Naive thymus-derived CD8-positive, alpha-beta T cell (primary cell): ENCODE results near the gene TEX53. TPM values are rescaled to one million over a fixed set of nuclear protein-coding genes. Genes with fewer than 3 reads are reported as not detected.
A peak's percentile ranks its signal among the peaks of the same experiment; 100 is the strongest.

Source experiments
- ATAC-seq, 2 donors: fragments of 150-1000 bp; cut with Tn5 transposase in 1 of 2; sonication (Bioruptor Pico), chemical (Tn5 transposase) in 1 of 2; 1 replicate in 1 of 2; 2 replicates in 1 of 2; pipeline ENCODE4 v1.10.0; 2021; ENCODE audit warnings: mild to moderate bottlenecking in 2 of 2, moderate library complexity in 2 of 2
- POLR2A ChIA-PET: fragments of 350-600 bp; sonication (Branson Sonifier 250); formaldehyde crosslinking; loops from one replicate; lab custom pipeline; 2021; ENCODE audit warnings: antibody characterized with exemption; lab: Charles Lee
- DNase-seq, 10 donors: peaks; one replicate each; pipeline versions ENCODE4 v3.0.0 to v3.0.0-alpha.2; 2020 to 2022
- H3K27ac Mint-ChIP-seq, 10 donors: one replicate each; pipeline ENCODE4 v1.8.0; 2020 to 2022; ENCODE audit warnings: mild to moderate bottlenecking in 10 of 10, mixed read lengths in 10 of 10, moderate library complexity in 4 of 10, inconsistent platforms in 1 of 10
- H3K27me3 Mint-ChIP-seq, 5 donors: one replicate each; pipeline ENCODE4 v1.8.0; 2021 to 2022; ENCODE audit warnings: mixed read lengths in 5 of 5
- H3K36me3 Mint-ChIP-seq, 3 donors: one replicate each; pipeline ENCODE4 v1.8.0; 2020 to 2022; ENCODE audit warnings: mixed read lengths in 3 of 3, mild to moderate bottlenecking in 2 of 3, inconsistent platforms in 1 of 3
- H3K4me1 Mint-ChIP-seq, 4 donors: one replicate each; pipeline ENCODE4 v1.8.0; 2021 to 2022; ENCODE audit warnings: mixed read lengths in 4 of 4
- H3K4me3 Mint-ChIP-seq, 10 donors: one replicate each; pipeline ENCODE4 v1.8.0; 2020 to 2022; ENCODE audit warnings: mild to moderate bottlenecking in 10 of 10, mixed read lengths in 10 of 10, moderate library complexity in 6 of 10, inconsistent platforms in 1 of 10
- H3K9me3 Mint-ChIP-seq, 9 donors: one replicate each; pipeline ENCODE4 v1.8.0; 2020 to 2022; ENCODE audit warnings: mixed read lengths in 9 of 9, mild to moderate bottlenecking in 3 of 9, inconsistent platforms in 1 of 9, moderate library complexity in 1 of 9
- polyA plus RNA-seq, 3 donors: library from polyadenylated mRNA; unstranded; fragments of 300-500 nt; fragmentation: Illumina TruSeq; gene quantifications; one replicate each; pipeline ENCODE4 v1.2.3, GENCODE V29; 2021
- total RNA-seq, 8 experiments: library from RNA in 2 of 8; stranded (reverse) in 2 of 8; gene quantifications; one replicate each; pipeline ENCODE4 v1.2.3 and lab custom pipeline; 2021 to 2026

TEX53 gene
- total and polyA plus RNA-seq, 5 experiments from 2014 or later = not detected

DNA sequence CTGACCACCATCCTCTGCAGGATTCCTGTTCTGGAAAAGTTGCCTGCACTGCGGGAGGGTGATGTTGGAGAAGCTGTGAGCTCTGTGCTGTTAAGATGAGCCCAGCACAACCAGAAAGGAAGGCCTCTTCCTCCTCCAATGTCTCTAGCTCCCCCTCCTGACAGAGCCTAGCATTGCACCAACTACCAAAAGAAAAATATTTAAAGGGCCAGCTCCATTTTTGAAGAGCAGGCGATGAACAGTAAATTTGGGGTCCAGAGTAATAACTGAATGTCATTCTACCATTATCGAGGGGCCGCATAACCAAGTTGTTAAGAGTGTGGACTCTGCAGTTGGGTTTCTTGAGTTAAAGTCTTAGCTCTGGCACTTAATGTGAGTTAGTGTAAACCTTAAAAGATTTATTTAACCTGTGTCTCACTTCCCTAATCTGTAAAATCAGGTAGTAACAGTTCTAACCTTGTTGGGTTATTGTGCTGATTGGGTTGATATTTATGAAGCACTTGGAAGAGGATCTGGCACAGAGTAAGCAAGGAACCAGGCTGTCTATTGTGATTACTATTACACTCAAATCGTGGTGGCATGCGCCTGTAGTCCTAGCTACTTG, 3.9 kb downstream of the TEX53 start:
- Mint-ChIP-seq H3K9me3 (peaks cover 0 to 4% (median 0%) of the 10 kb centered on the region in 9 donors), H3K27me3 (no peaks in the 10 kb centered on the region), H3K4me1 (peaks cover 10 to 21% (median 20%) of the 10 kb centered on the region in 4 donors), H3K27ac (peak overlapping the region in 6 of 10 donors; percentile 30 to 74 (median 52)), H3K4me3 (no peak overlapping the region), H3K36me3 (peaks cover 0 to 5% (median 4%) of the 10 kb centered on the region in 3 donors)
- peak; percentile 57 to 92 (median 80) for DNase-seq
- ATAC-seq = peak; percentile 89 to 91
- POLR2A ChIA-PET = interaction anchor here (0.6 to 3.0 kb wide), 11 partner anchors 13 to 281 kb away, joined by 3 to 46 read pairs (median 4); partner anchors contain the start of genes AKNA and ATP6V1G1

DNA sequence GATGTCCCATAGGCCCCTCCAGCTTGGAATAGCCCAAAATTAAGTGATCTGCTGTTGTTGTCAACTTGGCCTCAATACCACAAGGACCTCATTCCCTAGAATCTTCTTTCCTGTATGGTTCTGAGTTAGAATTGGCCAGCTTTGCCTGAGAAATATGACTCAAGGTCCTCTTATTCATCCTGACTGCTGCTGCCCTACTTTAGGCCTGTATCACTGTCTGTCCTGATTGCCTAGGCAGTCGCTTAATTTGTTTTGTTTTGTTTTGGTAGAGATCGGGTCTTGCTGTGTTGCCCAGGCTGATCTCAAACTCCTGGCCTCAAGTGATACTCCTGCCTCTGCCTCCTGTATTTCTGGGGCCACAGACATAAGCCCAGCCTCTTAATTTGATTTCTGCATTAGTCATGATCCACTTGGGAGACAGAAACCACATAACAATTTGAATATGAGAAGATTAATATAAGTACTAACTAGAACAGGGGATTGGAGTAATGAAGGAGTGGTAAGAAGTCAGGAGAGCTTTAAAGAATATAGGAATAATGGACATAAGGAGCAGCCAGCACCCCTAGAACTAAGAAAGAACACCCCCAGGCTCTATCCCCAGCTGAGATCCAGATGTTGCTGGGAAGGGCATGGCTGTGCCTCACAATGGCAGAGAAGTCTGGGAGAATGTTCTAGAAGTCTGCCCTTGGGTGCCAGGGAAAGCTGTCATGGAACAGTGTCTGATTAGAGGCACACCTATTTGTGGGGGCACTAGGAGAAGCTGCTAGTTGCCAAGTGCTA, 4.6 kb downstream of the TEX53 start:
- Mint-ChIP-seq H3K36me3 (peaks cover 0 to 12% (median 4%) of the 10 kb centered on the region in 3 donors), H3K27me3 (no peaks in the 10 kb centered on the region), H3K4me3 (no peak overlapping the region), H3K4me1 (peaks cover 10 to 21% (median 20%) of the 10 kb centered on the region in 4 donors), H3K9me3 (peaks cover 0 to 4% (median 0%) of the 10 kb centered on the region in 9 donors), H3K27ac (peak overlapping the region in 8 of 10 donors; percentile 30 to 86 (median 58))
- no peak for DNase-seq
- peak in 1 of 2 donors; percentile 8 for ATAC-seq
- POLR2A ChIA-PET = interaction anchor here (0.6 to 3.0 kb wide), 12 partner anchors 12 to 280 kb away, joined by 3 to 46 read pairs (median 4); partner anchors contain the start of genes AKNA and ATP6V1G1

DNA sequence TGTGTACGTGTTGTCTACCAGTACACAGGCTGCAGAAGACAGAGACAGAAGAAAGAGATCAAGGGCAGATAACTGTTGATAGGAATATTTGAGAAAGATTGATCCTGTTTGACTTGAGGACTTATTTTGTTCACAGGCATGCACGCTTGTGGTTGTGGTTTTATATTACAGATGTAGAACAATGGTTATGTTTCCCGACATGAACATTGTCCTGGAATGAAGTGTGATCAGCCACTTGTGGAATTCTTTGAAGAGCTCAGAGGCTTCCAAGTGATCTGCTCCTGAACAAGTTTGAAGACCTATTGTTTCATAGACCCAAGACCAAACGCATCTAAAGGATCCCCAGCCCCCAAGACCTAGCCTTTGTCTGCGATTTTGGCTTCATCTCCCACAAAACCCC, 13.7 kb downstream of the TEX53 start:
- Mint-ChIP-seq H3K4me3 (no peak overlapping the region), H3K4me1 (peaks cover 0 to 8% (median 0%) of the 10 kb centered on the region in 4 donors), H3K27me3 (no peaks in the 10 kb centered on the region), H3K9me3 (peaks cover 0 to 3% (median 0%) of the 10 kb centered on the region in 9 donors), H3K27ac (peak overlapping the region in 6 of 10 donors; percentile 6 to 84 (median 38)), H3K36me3 (peaks cover 14 to 83% (median 37%) of the 10 kb centered on the region in 3 donors)
- POLR2A ChIA-PET = no interaction called here
- DNase-seq = no peak
- no peak for ATAC-seq

DNA sequence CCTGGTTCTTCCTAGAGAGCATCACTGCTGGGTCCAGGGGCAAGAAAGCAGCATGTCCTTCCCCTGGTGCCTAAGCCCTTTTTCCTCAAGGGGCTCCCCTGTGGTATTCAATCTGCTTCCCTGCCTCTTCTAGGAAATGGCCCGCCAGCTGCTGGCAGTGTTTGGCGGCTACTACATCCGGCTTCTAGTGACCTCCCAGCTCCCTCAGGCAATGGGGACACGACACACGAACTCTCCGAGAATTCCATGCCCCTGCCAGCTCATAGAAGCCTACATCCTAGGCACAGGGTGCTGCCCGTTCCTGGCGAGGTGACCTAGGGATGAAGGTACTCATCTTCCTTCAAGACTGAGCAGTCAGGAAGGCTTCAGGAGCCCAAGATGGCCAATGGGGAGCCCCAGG, 14.6 kb downstream of the TEX53 start:
- Mint-ChIP-seq H3K27ac (peak overlapping the region in 4 of 10 donors; percentile 10 to 67 (median 42)), H3K27me3 (no peaks in the 10 kb centered on the region), H3K36me3 (peaks cover 14 to 85% (median 44%) of the 10 kb centered on the region in 3 donors), H3K4me1 (peaks cover 0 to 8% (median 0%) of the 10 kb centered on the region in 4 donors), H3K9me3 (peaks cover 0 to 3% (median 0%) of the 10 kb centered on the region in 9 donors), H3K4me3 (no peak overlapping the region)
- ATAC-seq (no peak), DNase-seq (peak in 1 of 10 donors; percentile 59)
- POLR2A ChIA-PET = no interaction called here

DNA sequence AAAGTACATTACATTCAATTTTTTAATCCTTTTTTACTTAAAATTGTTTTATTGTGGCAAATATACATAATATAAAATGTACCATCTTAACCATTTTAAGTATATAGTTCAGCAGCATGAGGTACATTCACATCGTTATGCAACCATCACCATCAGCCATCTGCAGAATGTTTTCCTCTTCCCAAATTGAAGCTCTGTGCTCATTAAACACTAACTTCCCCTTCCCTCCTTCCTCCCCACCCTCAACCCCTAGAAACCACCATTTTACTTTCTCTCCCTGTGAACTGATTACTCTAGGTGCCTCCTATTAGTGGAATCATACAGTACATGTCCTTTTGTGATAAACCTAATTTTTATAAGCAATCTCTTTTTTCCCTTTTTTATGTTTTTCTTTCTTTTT, 15.6 kb downstream of the TEX53 start:
- DNase-seq (no peak), ATAC-seq (no peak)
- peaks cover 0 to 8% (median 0%) of the 10 kb centered on the region in 4 donors for H3K4me1 Mint-ChIP-seq
- H3K9me3 Mint-ChIP-seq = no peaks in the 10 kb centered on the region
- H3K36me3 Mint-ChIP-seq = peaks cover 12 to 86% (median 39%) of the 10 kb centered on the region in 3 donors
- H3K27me3 Mint-ChIP-seq = no peaks in the 10 kb centered on the region
- no peak overlapping the region for H3K4me3 Mint-ChIP-seq
- POLR2A ChIA-PET = no interaction called here
- H3K27ac Mint-ChIP-seq = peak overlapping the region in 6 of 10 donors; percentile 12 to 73 (median 46)

DNA sequence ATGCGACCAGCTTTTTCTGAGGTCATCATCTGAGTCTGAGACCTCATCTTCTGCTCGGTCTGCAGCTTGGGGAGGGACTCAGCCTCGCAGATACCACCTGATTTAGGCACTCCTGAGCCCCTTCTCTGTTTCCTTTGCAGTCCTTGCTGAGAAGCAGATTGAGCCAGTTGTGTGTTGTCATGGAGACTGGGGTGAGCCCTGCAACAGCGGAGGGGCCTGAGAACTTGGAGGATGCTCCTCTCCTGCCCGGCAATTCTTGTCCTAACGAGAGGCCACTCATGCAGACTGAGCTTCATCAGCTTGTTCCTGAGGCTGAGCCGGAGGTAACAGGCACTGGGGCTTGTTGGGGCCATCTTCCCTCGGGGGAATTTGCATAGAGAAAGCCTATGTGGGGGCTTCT, 19.2 kb downstream of the TEX53 start:
- Mint-ChIP-seq H3K27ac (peak overlapping the region in 3 of 10 donors; percentile 21 to 56 (median 42)), H3K27me3 (no peaks in the 10 kb centered on the region), H3K4me1 (peaks cover 0 to 8% (median 0%) of the 10 kb centered on the region in 4 donors), H3K9me3 (no peaks in the 10 kb centered on the region), H3K4me3 (no peak overlapping the region), H3K36me3 (peaks cover 0 to 85% (median 31%) of the 10 kb centered on the region in 3 donors)
- POLR2A ChIA-PET = interaction anchor here (0.8 to 1.1 kb wide), 2 partner anchors 46 to 50 kb away, joined by 3 to 4 read pairs; partner anchors contain the start of gene ATP6V1G1
- no peak for ATAC-seq
- DNase-seq = peak in 1 of 10 donors; percentile 36

DNA sequence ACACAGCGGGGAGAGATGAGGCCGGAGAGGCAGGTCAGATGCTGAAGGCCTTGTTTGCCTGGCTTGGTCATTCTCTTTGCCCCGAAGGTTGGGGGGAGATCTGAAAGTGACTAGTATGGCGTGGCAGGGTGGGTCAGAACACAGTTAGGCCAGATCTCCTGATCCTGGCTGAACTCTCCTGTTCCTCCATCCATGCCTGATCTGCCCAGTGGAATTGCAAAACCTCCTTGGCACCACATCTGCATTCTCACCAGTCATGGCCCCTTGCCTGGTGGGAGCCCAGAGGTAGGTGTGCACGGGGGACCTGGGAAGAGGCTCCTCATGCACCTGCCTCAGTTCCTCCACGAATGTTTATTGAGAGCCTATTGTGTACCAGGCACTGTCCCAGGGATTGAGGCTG, 23.2 kb downstream of the TEX53 start:
- POLR2A ChIA-PET = no interaction called here
- no peaks in the 10 kb centered on the region for H3K9me3 Mint-ChIP-seq
- no peaks in the 10 kb centered on the region for H3K27me3 Mint-ChIP-seq
- DNase-seq (no peak), ATAC-seq (no peak)
- no peak overlapping the region for H3K4me3 Mint-ChIP-seq
- H3K27ac Mint-ChIP-seq = peak overlapping the region in 2 of 10 donors; percentile 15 to 74
- no peaks in the 10 kb centered on the region for H3K4me1 Mint-ChIP-seq
- peaks cover 1 to 95% (median 30%) of the 10 kb centered on the region in 3 donors for H3K36me3 Mint-ChIP-seq

DNA sequence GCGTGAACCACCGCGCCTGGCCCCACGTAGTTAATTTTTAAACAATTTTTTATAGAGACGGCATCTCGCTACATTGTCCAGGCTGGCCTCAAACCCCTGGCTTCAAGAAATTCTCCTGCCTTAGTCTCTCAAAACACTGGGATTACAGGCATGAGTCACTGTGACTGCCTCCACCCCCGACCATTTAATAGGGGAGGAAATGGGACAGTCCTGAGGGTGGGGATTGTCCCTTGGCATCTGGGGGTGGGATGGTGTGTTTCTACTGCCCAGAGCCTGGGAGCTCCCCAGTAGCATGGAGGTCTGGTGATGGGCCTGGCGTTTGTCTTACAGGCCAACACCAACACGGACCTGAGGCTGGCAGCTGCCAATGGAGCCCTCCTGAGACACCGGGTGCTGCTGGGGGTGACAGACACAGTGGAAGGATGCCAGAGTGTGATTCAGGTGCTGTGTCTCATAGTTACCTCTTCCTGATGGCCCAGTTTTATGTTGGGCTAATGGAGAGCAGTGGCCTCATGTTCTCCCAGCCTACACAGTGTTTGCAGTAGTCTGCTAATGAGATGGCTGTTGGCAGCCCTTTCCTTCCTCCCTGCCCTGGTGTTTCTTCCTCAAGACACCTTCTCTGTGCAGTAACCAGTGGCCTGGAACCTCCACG, 24.0 kb downstream of the TEX53 start:
- peak overlapping the region in 3 of 10 donors; percentile 40 to 59 (median 43) for H3K27ac Mint-ChIP-seq
- peaks cover 6 to 95% (median 29%) of the 10 kb centered on the region in 3 donors for H3K36me3 Mint-ChIP-seq
- H3K4me3 Mint-ChIP-seq = no peak overlapping the region

DNA sequence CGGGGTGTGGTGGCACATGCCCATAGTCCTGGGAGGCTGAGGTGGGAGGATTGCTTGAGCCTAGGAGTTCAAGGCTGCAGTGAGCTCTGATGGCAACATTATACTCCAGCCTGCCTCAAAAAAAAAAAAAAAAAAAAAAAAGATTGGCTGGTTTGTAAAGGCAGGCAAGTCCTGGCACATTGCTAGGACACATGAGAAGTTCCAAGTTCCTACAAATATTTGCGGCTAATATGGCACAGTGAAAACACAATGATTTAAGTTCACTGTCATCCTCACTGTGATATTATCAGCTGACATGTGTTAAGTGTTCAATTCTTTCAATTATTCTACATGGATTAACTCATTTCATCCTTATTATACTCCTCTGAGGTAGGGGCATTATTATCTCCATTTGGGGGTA, 26.4 kb downstream of the TEX53 start:
- no peak for ATAC-seq
- H3K4me3 Mint-ChIP-seq = no peak overlapping the region
- POLR2A ChIA-PET = interaction anchor here (0.6 to 0.7 kb wide), 2 partner anchors 155 to 296 kb away, joined by 3 to 6 read pairs; no protein-coding TSS in a partner anchor
- H3K27ac Mint-ChIP-seq = peak overlapping the region in 4 of 10 donors; percentile 21 to 84 (median 54)
- no peaks in the 10 kb centered on the region for H3K9me3 Mint-ChIP-seq
- no peak for DNase-seq
- peaks cover 0 to 2% (median 0%) of the 10 kb centered on the region in 4 donors for H3K4me1 Mint-ChIP-seq
- H3K36me3 Mint-ChIP-seq = peaks cover 6 to 93% (median 29%) of the 10 kb centered on the region in 3 donors
- H3K27me3 Mint-ChIP-seq = no peaks in the 10 kb centered on the region

More for the DNA sequence above, 24.0 kb downstream of the TEX53 start:
- DNase-seq = no peak
- Mint-ChIP-seq H3K4me1 (peaks cover 0 to 2% (median 0%) of the 10 kb centered on the region in 4 donors), H3K9me3 (no peaks in the 10 kb centered on the region), H3K27me3 (no peaks in the 10 kb centered on the region)
- POLR2A ChIA-PET = interaction anchor here (0.7 kb wide), 1 partner anchor 1356 kb away, joined by 3 read pairs; no protein-coding TSS in a partner anchor
- no peak for ATAC-seq

DNA sequence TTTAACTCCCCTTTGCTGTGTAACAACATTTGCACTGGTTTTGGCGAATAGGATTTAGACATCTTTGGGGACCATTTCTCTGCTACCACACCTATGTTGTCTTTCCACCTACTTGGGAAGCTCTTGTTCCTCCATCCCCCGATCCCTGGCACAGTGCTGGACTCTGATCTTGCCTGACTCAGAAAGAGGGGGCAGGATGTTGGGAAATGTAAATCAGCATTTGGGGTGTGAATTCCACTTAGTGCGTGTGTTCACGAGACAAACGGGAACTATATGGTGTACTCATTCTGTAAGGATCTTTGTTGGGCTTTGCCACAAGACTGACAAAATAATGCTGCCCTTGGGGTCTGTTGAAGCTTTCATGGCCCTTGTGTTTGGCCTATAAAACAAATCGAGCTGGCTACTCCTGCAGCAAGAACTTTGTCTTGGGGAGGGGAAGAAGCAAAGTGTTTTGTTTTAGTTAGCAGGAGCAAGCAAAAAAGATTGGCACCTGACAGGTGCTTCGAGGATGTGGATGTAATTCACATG, 28.0 kb downstream of the TEX53 start:
- ATAC-seq (no peak), DNase-seq (no peak)
- Mint-ChIP-seq H3K4me3 (no peak overlapping the region), H3K9me3 (no peaks in the 10 kb centered on the region), H3K27ac (peak overlapping the region in 2 of 10 donors; percentile 68 to 88), H3K36me3 (peaks cover 8 to 89% (median 28%) of the 10 kb centered on the region in 3 donors), H3K4me1 (peaks cover 0 to 3% (median 0%) of the 10 kb centered on the region in 4 donors), H3K27me3 (no peaks in the 10 kb centered on the region)
- POLR2A ChIA-PET = interaction anchor here (1.3 to 1.4 kb wide), 2 partner anchors 30 to 37 kb away, joined by 3 to 4 read pairs; no protein-coding TSS in a partner anchor

DNA sequence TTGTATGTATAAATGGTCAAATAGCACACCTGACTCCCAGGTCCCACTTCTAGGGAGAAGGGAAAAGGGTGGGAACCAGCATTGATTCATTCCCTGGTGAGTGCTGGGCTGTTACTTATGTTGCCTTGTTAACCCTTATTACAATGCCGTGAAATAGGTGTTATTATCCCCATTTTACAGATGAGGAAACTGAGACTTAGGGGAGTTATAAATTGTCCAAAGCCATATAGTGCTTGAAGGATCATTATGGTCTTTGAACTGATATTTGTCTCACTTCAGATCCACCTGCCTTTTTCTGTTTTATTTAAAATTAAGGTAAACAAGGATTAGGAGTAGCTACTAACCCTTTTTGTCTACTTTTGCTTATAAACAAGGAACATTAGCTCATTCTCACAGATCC, 30.1 kb downstream of the TEX53 start:
- Mint-ChIP-seq H3K9me3 (no peaks in the 10 kb centered on the region), H3K27ac (peak overlapping the region in 1 of 10 donors; percentile 7), H3K36me3 (peaks cover 11 to 83% (median 31%) of the 10 kb centered on the region in 3 donors), H3K4me1 (peaks cover 0 to 5% (median 0%) of the 10 kb centered on the region in 4 donors), H3K4me3 (no peak overlapping the region), H3K27me3 (no peaks in the 10 kb centered on the region)
- ATAC-seq = no peak
- no peak for DNase-seq
- POLR2A ChIA-PET = interaction anchor here (1.6 kb wide), 1 partner anchor 11 kb away, joined by 5 read pairs; no protein-coding TSS in a partner anchor
